GM21529 (cell line): Measurements from ENCODE around the gene KRTAP5-1.

ENCODE experiments used
- ATAC-seq: cut with Tn5 transposase; IDR thresholded peaks from one replicate; pipeline ENCODE4 v1.9.1; 2021; ENCODE audit not compliant: unreplicated experiment

Gene KRTAP5-1

GRCh38 chr11:1545432-1545831, 39.7 kb downstream of the KRTAP5-1 start:
- ATAC-seq = no peak

GRCh38 chr11:1544536-1544935, 40.5 kb downstream of the KRTAP5-1 start:
- no peak for ATAC-seq

GRCh38 chr11:1543606-1544263, 41.3 kb downstream of the KRTAP5-1 start:
- no peak for ATAC-seq

GRCh38 chr11:1542267-1542666, 42.8 kb downstream of the KRTAP5-1 start:
- ATAC-seq = no peak

GRCh38 chr11:1541474-1542204, 43.4 kb downstream of the KRTAP5-1 start:
- no peak for ATAC-seq

GRCh38 chr11:1540074-1540473, 45.0 kb downstream of the KRTAP5-1 start:
- no peak for ATAC-seq

- no peak for ATAC-seq
These were observed 46.9 kb downstream of the KRTAP5-1 start for GRCh38 chr11:1538153-1538552.

- no peak for ATAC-seq
These were observed 48.8 kb downstream of the KRTAP5-1 start for GRCh38 chr11:1536065-1536843.

GRCh38 chr11:1534682-1535081, 50.4 kb downstream of the KRTAP5-1 start:
- no peak for ATAC-seq
